ENCODE data around the gene SMCO4.

Gene SMCO4

DNA sequence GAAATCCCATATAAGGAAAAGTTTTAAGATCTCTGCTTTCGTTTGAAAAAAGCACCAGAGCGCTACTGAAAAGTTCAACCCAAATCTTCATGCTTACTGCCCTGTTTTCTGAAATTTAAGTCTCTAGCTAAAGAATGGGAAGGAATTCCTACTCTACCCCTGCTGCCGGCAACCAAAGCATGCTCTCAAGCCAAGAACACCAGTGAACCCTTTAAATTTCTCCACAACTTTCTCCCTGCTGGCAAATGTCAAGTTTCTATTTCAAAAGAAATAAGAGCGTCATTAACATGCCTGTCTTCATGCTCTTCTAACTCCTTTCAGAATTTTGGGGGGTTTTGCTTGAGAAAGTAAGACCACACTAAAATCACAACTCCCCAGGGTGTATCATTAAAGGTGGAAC is 6.8 kb upstream of the SMCO4 start:
- Histone ChIP-seq H4K20me1 (ENCODE audit: insufficient read depth, low read length) (no peaks in the 10 kb centered on the region), H3F3A (ENCODE audit: insufficient read depth, low read length) (no peaks in the 10 kb centered on the region), H3K27ac (ENCODE audit: low read depth, low read length, poor library complexity, severe bottlenecking) (no peak overlapping the region), H3K79me2 (ENCODE audit: insufficient read depth, low read length) (no peaks in the 10 kb centered on the region), H3K36me3 (ENCODE audit: insufficient read depth, low read length) (no peaks in the 10 kb centered on the region), H3K4me1 (ENCODE audit: insufficient read depth, low read length, severe bottlenecking) (no peaks in the 10 kb centered on the region), H3K9me3 (ENCODE audit: low read length) (no peaks in the 10 kb centered on the region), H3K9ac (ENCODE audit: low read length) (no peak overlapping the region), H3K9me2 (ENCODE audit: low read depth, low read length) (no peaks in the 10 kb centered on the region), H2AFZ (ENCODE audit: low read length) (no peak overlapping the region), H3K27me3 (ENCODE audit: insufficient read depth, low read length) (no peaks in the 10 kb centered on the region), H3K4me3 (ENCODE audit: low read depth, low read length, poor library complexity, severe bottlenecking) (no peak overlapping the region), H3K4me2 (ENCODE audit: low read length) (no peak overlapping the region)
- TF ChIP-seq, protein P1, sequence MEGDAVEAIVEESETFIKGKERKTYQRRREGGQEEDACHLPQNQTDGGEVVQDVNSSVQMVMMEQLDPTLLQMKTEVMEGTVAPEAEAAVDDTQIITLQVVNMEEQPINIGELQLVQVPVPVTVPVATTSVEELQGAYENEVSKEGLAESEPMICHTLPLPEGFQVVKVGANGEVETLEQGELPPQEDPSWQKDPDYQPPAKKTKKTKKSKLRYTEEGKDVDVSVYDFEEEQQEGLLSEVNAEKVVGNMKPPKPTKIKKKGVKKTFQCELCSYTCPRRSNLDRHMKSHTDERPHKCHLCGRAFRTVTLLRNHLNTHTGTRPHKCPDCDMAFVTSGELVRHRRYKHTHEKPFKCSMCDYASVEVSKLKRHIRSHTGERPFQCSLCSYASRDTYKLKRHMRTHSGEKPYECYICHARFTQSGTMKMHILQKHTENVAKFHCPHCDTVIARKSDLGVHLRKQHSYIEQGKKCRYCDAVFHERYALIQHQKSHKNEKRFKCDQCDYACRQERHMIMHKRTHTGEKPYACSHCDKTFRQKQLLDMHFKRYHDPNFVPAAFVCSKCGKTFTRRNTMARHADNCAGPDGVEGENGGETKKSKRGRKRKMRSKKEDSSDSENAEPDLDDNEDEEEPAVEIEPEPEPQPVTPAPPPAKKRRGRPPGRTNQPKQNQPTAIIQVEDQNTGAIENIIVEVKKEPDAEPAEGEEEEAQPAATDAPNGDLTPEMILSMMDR (IDR thresholded peaks at IDR 0.05; ENCODE audit: low read length): no peak
- TF ChIP-seq EZH2 (IDR thresholded peaks at IDR 0.05; ENCODE audit: borderline replicate concordance, low read length): no peak

DNA sequence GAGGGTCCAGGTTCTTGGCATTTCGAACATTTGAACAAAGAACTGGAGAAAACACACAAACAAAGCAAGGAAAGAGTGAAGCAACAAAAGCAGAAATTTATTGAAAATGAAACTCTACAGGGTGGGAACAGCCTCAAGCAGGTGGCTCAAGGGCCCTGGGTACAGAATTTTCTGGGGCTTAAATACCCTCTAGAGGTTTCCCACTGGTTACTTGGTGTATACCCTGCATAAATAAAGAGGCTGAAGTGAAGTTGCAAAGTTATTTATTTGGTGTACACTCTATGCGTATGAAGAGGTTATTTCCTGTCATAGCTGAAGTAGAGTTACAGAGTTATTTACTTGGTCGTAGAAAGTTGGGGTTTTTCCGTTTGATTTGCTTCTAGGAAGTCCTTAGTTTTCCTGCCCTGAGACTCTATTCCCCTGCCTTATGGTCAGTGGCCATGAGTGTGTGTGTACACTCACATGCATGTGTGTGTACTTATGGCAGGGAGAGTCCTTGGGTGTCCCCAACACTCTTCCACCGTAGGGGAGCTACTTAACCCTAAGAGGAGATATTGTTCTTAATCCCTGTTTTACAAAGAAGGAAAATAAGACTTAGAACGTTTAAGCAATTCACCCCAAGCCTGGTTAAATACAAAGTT is 5.6 kb upstream of the SMCO4 start:
- Histone ChIP-seq H3K36me3 (ENCODE audit: insufficient read depth, low read length) (no peaks in the 10 kb centered on the region), H3K9ac (ENCODE audit: low read length) (no peak overlapping the region), H4K20me1 (ENCODE audit: insufficient read depth, low read length) (no peaks in the 10 kb centered on the region), H3K9me2 (ENCODE audit: low read depth, low read length) (no peaks in the 10 kb centered on the region), H3K4me1 (ENCODE audit: insufficient read depth, low read length, severe bottlenecking) (peaks cover 2% of the 10 kb centered on the region), H3K79me2 (ENCODE audit: insufficient read depth, low read length) (no peaks in the 10 kb centered on the region), H3K27me3 (ENCODE audit: insufficient read depth, low read length) (no peaks in the 10 kb centered on the region), H3K4me3 (ENCODE audit: low read depth, low read length, poor library complexity, severe bottlenecking) (no peak overlapping the region), H3K9me3 (ENCODE audit: low read length) (no peaks in the 10 kb centered on the region), H3K4me2 (ENCODE audit: low read length) (no peak overlapping the region), H3K27ac (ENCODE audit: low read depth, low read length, poor library complexity, severe bottlenecking) (no peak overlapping the region), H2AFZ (ENCODE audit: low read length) (no peak overlapping the region), H3F3A (ENCODE audit: insufficient read depth, low read length) (no peaks in the 10 kb centered on the region)
- TF ChIP-seq, protein P1 (IDR thresholded peaks at IDR 0.05; ENCODE audit: low read length): no peak
- TF ChIP-seq EZH2 (IDR thresholded peaks at IDR 0.05; ENCODE audit: borderline replicate concordance, low read length): no peak

DNA sequence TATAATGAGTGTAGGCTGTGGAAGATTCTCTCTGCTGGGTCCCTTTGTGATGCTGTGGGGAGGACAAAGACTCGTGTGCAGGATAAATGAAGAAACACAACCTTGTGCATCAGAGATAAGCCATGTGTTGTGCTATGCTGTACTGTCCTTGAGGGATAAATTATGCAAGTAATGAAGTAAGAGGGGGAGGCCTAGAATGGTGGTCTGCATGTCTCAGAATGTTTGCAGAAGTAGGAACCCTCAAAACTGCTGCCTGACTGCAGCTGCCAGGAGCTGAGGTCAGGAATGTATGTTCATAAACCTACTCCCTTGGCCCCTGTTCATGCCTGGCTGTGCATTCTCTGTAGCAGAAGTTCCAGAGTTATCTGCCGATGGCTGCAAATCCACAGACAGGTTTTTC is 4.6 kb upstream of the SMCO4 start:
- Histone ChIP-seq H2AFZ (ENCODE audit: low read length) (no peak overlapping the region), H4K20me1 (ENCODE audit: insufficient read depth, low read length) (no peaks in the 10 kb centered on the region), H3K4me1 (ENCODE audit: insufficient read depth, low read length, severe bottlenecking) (peaks cover 8% of the 10 kb centered on the region), H3K9me2 (ENCODE audit: low read depth, low read length) (no peaks in the 10 kb centered on the region), H3K79me2 (ENCODE audit: insufficient read depth, low read length) (no peaks in the 10 kb centered on the region), H3K36me3 (ENCODE audit: insufficient read depth, low read length) (no peaks in the 10 kb centered on the region), H3K27ac (ENCODE audit: low read depth, low read length, poor library complexity, severe bottlenecking) (no peak overlapping the region), H3K9ac (ENCODE audit: low read length) (no peak overlapping the region), H3K27me3 (ENCODE audit: insufficient read depth, low read length) (no peaks in the 10 kb centered on the region), H3K9me3 (ENCODE audit: low read length) (no peaks in the 10 kb centered on the region), H3K4me3 (ENCODE audit: low read depth, low read length, poor library complexity, severe bottlenecking) (no peak overlapping the region), H3K4me2 (ENCODE audit: low read length) (no peak overlapping the region), H3F3A (ENCODE audit: insufficient read depth, low read length) (no peaks in the 10 kb centered on the region)
- TF ChIP-seq, protein P1 (IDR thresholded peaks at IDR 0.05; ENCODE audit: low read length): no peak
- TF ChIP-seq EZH2 (IDR thresholded peaks at IDR 0.05; ENCODE audit: borderline replicate concordance, low read length): no peak

Measured in OCI-LY1 (cell line).